Naive thymus-derived CD8-positive, alpha-beta T cell (primary cell): ENCODE measurements around the gene MYRF. TPM values are rescaled to one million over a fixed set of nuclear protein-coding genes. Genes with fewer than 3 reads are reported as not detected.
A peak's percentile ranks its signal among the peaks of the same experiment; 100 is the strongest.

Experiments
- ATAC-seq, 2 donors: fragments of 150-1000 bp; cut with Tn5 transposase in 1 of 2; sonication (Bioruptor Pico), chemical (Tn5 transposase) in 1 of 2; 1 replicate in 1 of 2; 2 replicates in 1 of 2; pipeline ENCODE4 v1.10.0; 2021; ENCODE audit warnings: mild to moderate bottlenecking in 2 of 2, moderate library complexity in 2 of 2
- POLR2A ChIA-PET: fragments of 350-600 bp; sonication (Branson Sonifier 250); formaldehyde crosslinking; loops from one replicate; lab custom pipeline; 2021; ENCODE audit warnings: antibody characterized with exemption; lab: Charles Lee
- DNase-seq, 10 donors: peaks; one replicate each; pipeline versions ENCODE4 v3.0.0 to v3.0.0-alpha.2; 2020 to 2022
- H3K27ac Mint-ChIP-seq, 10 donors: one replicate each; pipeline ENCODE4 v1.8.0; 2020 to 2022; ENCODE audit warnings: mild to moderate bottlenecking in 10 of 10, mixed read lengths in 10 of 10, moderate library complexity in 4 of 10, inconsistent platforms in 1 of 10
- H3K27me3 Mint-ChIP-seq, 5 donors: one replicate each; pipeline ENCODE4 v1.8.0; 2021 to 2022; ENCODE audit warnings: mixed read lengths in 5 of 5
- H3K36me3 Mint-ChIP-seq, 3 donors: one replicate each; pipeline ENCODE4 v1.8.0; 2020 to 2022; ENCODE audit warnings: mixed read lengths in 3 of 3, mild to moderate bottlenecking in 2 of 3, inconsistent platforms in 1 of 3
- H3K4me1 Mint-ChIP-seq, 4 donors: one replicate each; pipeline ENCODE4 v1.8.0; 2021 to 2022; ENCODE audit warnings: mixed read lengths in 4 of 4
- H3K4me3 Mint-ChIP-seq, 10 donors: one replicate each; pipeline ENCODE4 v1.8.0; 2020 to 2022; ENCODE audit warnings: mild to moderate bottlenecking in 10 of 10, mixed read lengths in 10 of 10, moderate library complexity in 6 of 10, inconsistent platforms in 1 of 10
- H3K9me3 Mint-ChIP-seq, 9 donors: one replicate each; pipeline ENCODE4 v1.8.0; 2020 to 2022; ENCODE audit warnings: mixed read lengths in 9 of 9, mild to moderate bottlenecking in 3 of 9, inconsistent platforms in 1 of 9, moderate library complexity in 1 of 9
- polyA plus RNA-seq, 3 donors: library from polyadenylated mRNA; unstranded; fragments of 300-500 nt; fragmentation: Illumina TruSeq; gene quantifications; one replicate each; pipeline ENCODE4 v1.2.3, GENCODE V29; 2021
- total RNA-seq, 8 experiments: library from RNA in 2 of 8; stranded (reverse) in 2 of 8; gene quantifications; one replicate each; pipeline ENCODE4 v1.2.3 and lab custom pipeline; 2021 to 2026

The MYRF gene
- total and polyA plus RNA-seq, 5 experiments from 2014 or later = 0.26 to 0.68 (median 0.49) TPM; not detected in 1

DNA sequence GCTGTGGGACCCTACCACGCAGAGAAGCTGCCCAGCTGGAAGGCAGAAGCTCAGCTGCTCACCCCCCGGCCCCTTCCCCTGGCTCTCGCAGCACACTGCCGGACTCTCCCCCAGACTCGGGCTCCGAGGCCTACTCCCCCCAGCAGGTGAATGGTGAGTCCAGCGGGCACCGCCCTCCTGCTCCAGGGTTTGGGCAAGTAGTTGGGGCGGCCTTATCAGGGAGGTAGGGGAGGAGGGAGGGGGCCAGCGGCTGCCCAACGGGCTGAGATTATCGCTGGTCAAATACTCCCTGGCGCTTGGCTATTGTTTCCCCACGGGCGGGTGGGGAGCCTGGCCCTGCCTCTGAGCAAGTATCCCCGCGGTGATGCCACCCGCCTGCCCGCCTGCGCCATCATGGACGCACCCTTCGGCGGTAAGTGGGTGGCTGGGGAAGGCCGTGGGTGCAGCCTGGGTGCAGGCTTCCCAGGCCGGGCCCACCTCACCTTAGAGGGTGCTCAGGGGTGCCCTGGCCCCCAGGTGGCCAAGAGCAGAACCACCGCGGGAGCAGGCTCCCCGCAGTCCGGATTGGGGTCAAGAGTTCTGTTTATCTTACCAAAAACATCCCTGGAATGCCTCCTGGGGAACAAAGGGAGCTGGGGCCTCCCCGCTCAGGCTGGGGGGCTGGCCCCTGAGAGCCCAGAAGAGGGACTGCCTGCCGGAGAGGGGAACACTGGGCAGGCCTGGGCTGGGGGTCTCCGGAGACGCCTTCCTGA, 16.9 kb downstream of the MYRF start:
- H3K27me3 Mint-ChIP-seq = peaks cover 0 to 1% (median 0%) of the 10 kb centered on the region in 5 donors
- DNase-seq = no peak
- no peak overlapping the region for H3K4me3 Mint-ChIP-seq
- no peaks in the 10 kb centered on the region for H3K36me3 Mint-ChIP-seq
- ATAC-seq = no peak
- no peak overlapping the region for H3K27ac Mint-ChIP-seq
- peaks cover 0 to 6% (median 2%) of the 10 kb centered on the region in 4 donors for H3K4me1 Mint-ChIP-seq
- no peaks in the 10 kb centered on the region for H3K9me3 Mint-ChIP-seq
- POLR2A ChIA-PET = no interaction called here

DNA sequence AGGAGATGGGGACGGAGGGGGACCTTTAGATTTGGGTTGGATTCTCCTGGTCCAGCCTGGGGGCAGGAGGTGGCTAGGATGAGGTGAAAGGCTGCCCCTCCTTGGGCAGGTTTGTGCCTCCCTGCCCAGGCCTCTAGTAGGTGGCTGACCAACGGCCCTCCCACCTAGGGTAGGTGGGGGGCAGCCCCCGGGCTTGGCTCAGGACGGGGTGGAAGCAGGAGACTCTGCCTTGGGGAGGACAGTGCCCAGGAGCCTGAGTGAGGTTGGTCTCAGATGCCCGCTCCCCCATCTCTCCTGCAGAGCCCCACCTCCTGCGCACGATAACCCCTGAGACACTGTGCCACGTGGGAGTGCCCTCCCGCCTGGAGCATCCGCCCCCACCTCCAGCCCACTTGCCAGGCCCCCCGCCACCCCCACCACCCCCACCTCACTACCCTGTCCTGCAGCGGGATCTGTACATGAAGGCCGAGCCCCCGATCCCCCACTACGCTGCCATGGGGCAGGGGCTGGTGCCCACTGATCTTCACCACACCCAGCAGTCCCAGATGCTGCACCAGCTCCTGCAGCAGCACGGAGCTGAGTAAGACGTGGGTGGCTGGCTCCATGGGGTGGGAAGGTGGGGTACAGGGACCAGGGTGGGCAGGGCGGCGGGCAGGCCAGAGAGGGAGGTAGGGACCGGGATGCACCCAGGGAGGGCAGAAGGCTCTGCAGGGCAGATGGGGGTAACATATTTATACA, 17.7 kb downstream of the MYRF start:
- Mint-ChIP-seq H3K36me3 (no peaks in the 10 kb centered on the region), H3K4me1 (peaks cover 0 to 7% (median 4%) of the 10 kb centered on the region in 4 donors), H3K27ac (no peak overlapping the region), H3K4me3 (no peak overlapping the region), H3K27me3 (peaks cover 0 to 5% (median 1%) of the 10 kb centered on the region in 5 donors), H3K9me3 (no peaks in the 10 kb centered on the region)
- DNase-seq (no peak), ATAC-seq (no peak)
- POLR2A ChIA-PET = no interaction called here

GRCh38 chr11:61771195-61771894, 18.9 kb downstream of the MYRF start:
- no peak for ATAC-seq
- Mint-ChIP-seq H3K27ac (peak overlapping the region in 2 of 10 donors; percentile 25 to 70), H3K9me3 (no peaks in the 10 kb centered on the region), H3K36me3 (no peaks in the 10 kb centered on the region), H3K4me3 (no peak overlapping the region), H3K27me3 (peaks cover 0 to 12% (median 3%) of the 10 kb centered on the region in 5 donors), H3K4me1 (peaks cover 0 to 14% (median 6%) of the 10 kb centered on the region in 4 donors)
- DNase-seq = no peak
- POLR2A ChIA-PET = no interaction called here

GRCh38 chr11:61771985-61772455, 19.6 kb downstream of the MYRF start:
- Mint-ChIP-seq H3K27me3 (peaks cover 0 to 12% (median 3%) of the 10 kb centered on the region in 5 donors), H3K4me1 (peaks cover 5 to 17% (median 8%) of the 10 kb centered on the region in 4 donors), H3K27ac (no peak overlapping the region), H3K9me3 (no peaks in the 10 kb centered on the region), H3K36me3 (no peaks in the 10 kb centered on the region), H3K4me3 (no peak overlapping the region)
- POLR2A ChIA-PET = no interaction called here
- no peak for ATAC-seq
- no peak for DNase-seq

DNA sequence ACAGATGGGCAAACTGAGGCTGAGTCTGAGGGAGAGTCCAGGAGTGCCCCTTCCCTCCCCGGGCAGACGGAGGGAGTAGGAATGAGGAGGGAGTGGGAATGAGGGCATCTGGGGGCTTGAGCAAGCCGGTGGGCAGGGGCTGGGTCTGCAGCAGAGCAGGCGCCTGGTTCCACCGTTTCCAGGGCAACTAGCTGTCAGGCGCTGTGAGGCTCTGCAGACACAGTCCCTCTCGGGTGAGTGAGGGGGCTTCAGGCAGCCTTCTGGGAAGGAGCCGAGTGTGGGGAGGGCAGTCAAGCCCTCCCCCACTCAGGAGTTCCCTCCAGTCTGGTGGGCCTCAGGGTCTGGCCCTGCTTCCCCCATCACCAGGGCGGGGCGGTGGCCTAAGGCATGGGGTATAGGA, 20.9 kb downstream of the MYRF start:
- peak overlapping the region in 1 of 10 donors; percentile 62 for H3K27ac Mint-ChIP-seq
- POLR2A ChIA-PET = no interaction called here

DNA sequence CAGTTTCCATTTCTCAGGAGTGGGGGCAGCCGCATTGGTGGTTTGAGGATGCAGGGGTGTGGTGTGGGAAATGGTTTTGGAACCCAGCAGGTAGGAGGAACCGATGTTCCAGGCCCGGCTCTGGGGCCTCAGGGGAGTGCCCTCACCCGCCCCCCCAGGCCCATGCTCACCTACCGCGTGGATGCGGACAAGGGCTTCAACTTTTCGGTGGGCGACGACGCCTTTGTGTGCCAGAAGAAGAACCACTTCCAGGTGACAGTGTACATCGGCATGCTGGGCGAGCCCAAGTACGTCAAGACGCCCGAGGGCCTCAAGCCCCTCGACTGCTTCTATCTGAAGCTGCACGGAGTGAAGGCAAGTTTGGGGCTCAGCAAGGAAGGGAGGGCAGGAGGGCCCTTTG, 21.4 kb downstream of the MYRF start:
- POLR2A ChIA-PET = interaction anchor here (0.9 kb wide), 1 partner anchor 44 kb away, joined by 4 read pairs; no protein-coding TSS in a partner anchor
- Mint-ChIP-seq H3K4me1 (peaks cover 5 to 21% (median 11%) of the 10 kb centered on the region in 4 donors), H3K27ac (no peak overlapping the region), H3K4me3 (no peak overlapping the region), H3K9me3 (no peaks in the 10 kb centered on the region), H3K36me3 (no peaks in the 10 kb centered on the region), H3K27me3 (peaks cover 0 to 12% (median 3%) of the 10 kb centered on the region in 5 donors)
- DNase-seq (no peak), ATAC-seq (no peak)

More for the DNA sequence above, 20.9 kb downstream of the MYRF start:
- Mint-ChIP-seq H3K27me3 (peaks cover 0 to 12% (median 3%) of the 10 kb centered on the region in 5 donors), H3K4me1 (peaks cover 5 to 21% (median 11%) of the 10 kb centered on the region in 4 donors), H3K36me3 (no peaks in the 10 kb centered on the region), H3K9me3 (no peaks in the 10 kb centered on the region), H3K4me3 (no peak overlapping the region)
- DNase-seq (no peak), ATAC-seq (no peak)

DNA sequence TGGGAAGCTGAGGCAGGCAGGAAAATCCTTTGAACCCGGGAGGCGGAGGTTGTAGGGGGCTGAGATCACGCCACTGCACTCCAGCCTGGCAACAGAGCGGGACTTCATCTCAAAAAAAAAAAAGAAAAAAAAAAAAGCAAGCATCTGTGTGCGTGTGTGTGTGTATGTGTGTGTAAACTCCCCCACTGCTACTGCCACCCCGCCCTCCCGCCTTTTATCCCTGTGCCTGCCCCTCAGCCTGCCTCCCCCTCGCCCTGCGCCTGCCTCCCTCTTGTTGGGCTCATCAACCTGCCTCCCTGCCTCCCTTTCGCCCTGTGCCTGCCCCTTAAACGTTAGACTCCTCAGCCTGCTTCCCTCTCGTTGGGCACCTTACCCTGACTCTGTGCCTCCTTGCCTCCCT, 22.0 kb downstream of the MYRF start:
- peaks cover 0 to 12% (median 3%) of the 10 kb centered on the region in 5 donors for H3K27me3 Mint-ChIP-seq
- no peaks in the 10 kb centered on the region for H3K9me3 Mint-ChIP-seq
- no peak overlapping the region for H3K27ac Mint-ChIP-seq
- ATAC-seq (no peak), DNase-seq (no peak)
- POLR2A ChIA-PET = interaction anchor here (0.9 kb wide), 1 partner anchor 44 kb away, joined by 4 read pairs; no protein-coding TSS in a partner anchor
- H3K4me1 Mint-ChIP-seq = peaks cover 5 to 21% (median 11%) of the 10 kb centered on the region in 4 donors
- H3K36me3 Mint-ChIP-seq = no peaks in the 10 kb centered on the region
- no peak overlapping the region for H3K4me3 Mint-ChIP-seq

DNA sequence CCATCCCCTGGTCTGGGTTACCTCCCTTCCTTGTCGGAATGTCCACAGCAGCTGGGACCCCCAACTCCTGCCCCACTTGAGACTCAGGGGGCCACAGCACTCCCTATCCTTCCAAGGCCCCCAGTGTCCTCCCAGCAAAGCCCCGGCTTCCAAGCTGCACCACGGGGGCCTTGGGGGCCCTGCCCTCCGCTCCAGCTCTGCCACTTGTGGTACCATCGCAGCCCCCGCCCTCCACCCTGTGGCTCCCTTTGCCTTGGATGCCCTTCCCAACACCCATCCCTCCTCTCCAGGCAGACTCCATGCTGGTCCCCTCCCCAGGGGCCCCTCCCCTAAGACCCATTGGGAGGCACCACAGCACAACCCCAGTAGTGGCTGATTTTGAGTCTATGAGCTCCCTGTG, 22.7 kb downstream of the MYRF start:
- DNase-seq = no peak
- Mint-ChIP-seq H3K27me3 (peaks cover 0 to 12% (median 3%) of the 10 kb centered on the region in 5 donors), H3K9me3 (no peaks in the 10 kb centered on the region), H3K4me1 (peaks cover 5 to 21% (median 11%) of the 10 kb centered on the region in 4 donors), H3K27ac (peak overlapping the region in 3 of 10 donors; percentile 7 to 85 (median 59)), H3K36me3 (no peaks in the 10 kb centered on the region), H3K4me3 (peak overlapping the region in 4 of 10 donors; percentile 12 to 46 (median 28))
- no peak for ATAC-seq
- POLR2A ChIA-PET = no interaction called here

GRCh38 chr11:61775606-61776554, 23.4 kb downstream of the MYRF start:
- DNase-seq = peak in 1 of 10 donors; percentile 5
- H3K4me3 Mint-ChIP-seq = peak overlapping the region in 8 of 10 donors; percentile 46 to 81 (median 66)
- H3K36me3 Mint-ChIP-seq = no peaks in the 10 kb centered on the region
- H3K27me3 Mint-ChIP-seq = peaks cover 0 to 12% (median 3%) of the 10 kb centered on the region in 5 donors
- POLR2A ChIA-PET = no interaction called here
- H3K27ac Mint-ChIP-seq = peak overlapping the region in 4 of 10 donors; percentile 7 to 85 (median 52)
- no peak for ATAC-seq
- H3K9me3 Mint-ChIP-seq = no peaks in the 10 kb centered on the region
- peaks cover 5 to 21% (median 11%) of the 10 kb centered on the region in 4 donors for H3K4me1 Mint-ChIP-seq

GRCh38 chr11:61776561-61777075, 24.2 kb downstream of the MYRF start:
- peak; percentile 49 to 62 for ATAC-seq
- POLR2A ChIA-PET = no interaction called here
- DNase-seq = peak in 8 of 10 donors; percentile 19 to 48 (median 40)

More at GRCh38 chr11:61776561-61777075, 24.2 kb downstream of the MYRF start:
- Mint-ChIP-seq H3K4me1 (peaks cover 5 to 21% (median 11%) of the 10 kb centered on the region in 4 donors), H3K36me3 (no peaks in the 10 kb centered on the region), H3K27ac (peak overlapping the region in 1 of 10 donors; percentile 45), H3K9me3 (no peaks in the 10 kb centered on the region), H3K27me3 (peaks cover 0 to 12% (median 3%) of the 10 kb centered on the region in 5 donors), H3K4me3 (peak overlapping the region; percentile 52 to 81 (median 71))
